ENCODE results near the gene SRGAP1. TPM values are rescaled to one million over a fixed set of nuclear protein-coding genes. Genes with fewer than 3 reads are reported as not detected.

SRGAP1 gene
- total and polyA plus RNA-seq, 2 of the 8 experiments (the other 6 are each of a cell fraction or from before 2014, with no cell fraction given) = 3.2 to 7.3 TPM

DNA sequence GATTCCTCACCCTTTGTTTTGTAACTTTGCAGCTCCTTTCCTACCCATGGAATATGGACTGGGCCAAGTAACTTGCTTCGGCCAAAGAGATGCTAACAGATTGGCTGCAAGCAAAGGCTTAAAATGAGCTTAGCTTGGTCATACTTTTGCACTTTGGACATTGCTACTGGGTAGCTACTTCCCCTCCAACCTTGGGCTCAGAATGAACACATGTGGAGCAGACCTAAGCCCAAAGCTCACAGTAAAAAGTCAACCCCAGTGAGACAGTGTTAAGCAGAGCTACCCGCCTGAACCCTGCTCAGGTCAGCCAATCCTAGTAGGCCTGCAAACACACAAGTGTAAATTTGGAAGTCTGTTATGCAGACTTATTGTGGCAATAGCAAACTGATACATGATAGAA, 363.0 kb downstream of the SRGAP1 start:
- Histone ChIP-seq H3K18ac (ENCODE audit: extremely low read depth, low read length) (no peak overlapping the region), H2BK12ac (ENCODE audit: low read depth, low read length) (no peak overlapping the region), H3K4ac (replicated peaks; ENCODE audit: insufficient read length, low read depth, low read length) (no peak overlapping the region), H4K5ac (ENCODE audit: insufficient read length, low read depth, low read length) (no peak overlapping the region), H3K23me2 (ENCODE audit: low read depth, low read length) (no peaks in the 10 kb centered on the region; the same call in 1 of the 2 replicates), H4K8ac (ENCODE audit: extremely low read depth, insufficient read depth, low read length) (no peak overlapping the region), H3K79me1 (ENCODE audit: low read depth, low read length) (no peaks in the 10 kb centered on the region), H4K91ac (replicated peaks; ENCODE audit: insufficient read length, low read length) (no peak overlapping the region), H2AFZ (ENCODE audit: low read length) (no peak overlapping the region), H3K79me2 (ENCODE audit: control insufficient read depth in 1 of 2, insufficient read depth in 2 of 2, low read length in 2 of 2) (no peaks in the 10 kb centered on the region), H3K4me3 (ENCODE audit: extremely low read depth in 1 of 4, insufficient read depth in 2 of 4, low read depth in 3 of 4, low read length in 4 of 4) (no peak overlapping the region), H2BK20ac (ENCODE audit: low read length) (no peak overlapping the region), H3K36me3 (ENCODE audit: control insufficient read depth in 2 of 4, insufficient read depth in 4 of 4, low read length in 3 of 4) (peaks cover 0 to 6% (median 4%) of the 10 kb centered on the region in 4 experiments; a peak in 2 of 8 replicates), H3K4me2 (ENCODE audit: insufficient read depth in 1 of 2, low read depth in 2 of 2, low read length in 2 of 2) (no peak overlapping the region), H3K9ac (replicated peaks in 1 of 4; ENCODE audit: extremely low read depth in 1 of 4, low read depth in 3 of 4, low read length in 3 of 4) (no peak overlapping the region), H3K9me3 (ENCODE audit: insufficient read depth in 2 of 2, low read depth in 1 of 2, low read length in 1 of 2) (no peaks in the 10 kb centered on the region), H3K23ac (ENCODE audit: insufficient read length) (no peak overlapping the region), H3K14ac (ENCODE audit: insufficient read length) (no peak overlapping the region), H2AK5ac (ENCODE audit: low read depth, low read length) (no peak overlapping the region), H4K20me1 (replicated peaks in 1 of 2; ENCODE audit: control insufficient read depth in 1 of 2, insufficient read depth in 2 of 2, low read length in 2 of 2) (no peaks in the 10 kb centered on the region), H2BK120ac (replicated peaks; ENCODE audit: low read depth, low read length) (no peak overlapping the region), H3K56ac (replicated peaks; ENCODE audit: insufficient read length, low read depth, low read length) (no peak overlapping the region), H2BK15ac (ENCODE audit: low read length) (no peak overlapping the region), H3K4me1 (replicated peaks in 1 of 4; ENCODE audit: control insufficient read depth in 3 of 4, insufficient read depth in 4 of 4, low read length in 3 of 4) (no peaks in the 10 kb centered on the region), H2BK5ac (ENCODE audit: low read depth, low read length) (no peak overlapping the region), H3K27ac (ENCODE audit: low read depth, low read length) (no peak overlapping the region), H3K27me3 (replicated peaks in 1 of 4; ENCODE audit: control insufficient read depth in 3 of 4, extremely low read depth in 1 of 4, insufficient read depth in 3 of 4, low read length in 3 of 4) (no peaks in the 10 kb centered on the region)
- FAIRE-seq (no peak), DNase-seq (ENCODE audit: low read depth in 1 of 2, low spot score in 2 of 2) (no peak)
- ChIA-PET POLR2A (ENCODE audit: partially characterized antibody) (interaction anchor here (0.8 kb wide), 1 partner anchor 261 kb away, joined by 3 read pairs; no protein-coding TSS in a partner anchor), CTCF (ENCODE audit: partially characterized antibody) (interaction anchor here (2.0 kb wide), 1 partner anchor 8 kb away, joined by 5 read pairs; no protein-coding TSS in a partner anchor)
- TF ChIP-seq POU5F1 (IDR thresholded peaks at IDR 0.05; ENCODE audit: low read depth, low read length) (no peak), JUN (IDR thresholded peaks at IDR 0.05; ENCODE audit: low read depth, low read length) (no peak), KDM4A (IDR thresholded peaks at IDR 0.05; ENCODE audit: low read depth, low read length, severe bottlenecking) (no peak), FOSL1 (IDR thresholded peaks at IDR 0.05; ENCODE audit: insufficient read depth, low read depth, low read length) (no peak), EZH2 (IDR thresholded peaks at IDR 0.05; ENCODE audit: low read depth, low read length, severe bottlenecking) (no peak), SP4 (IDR thresholded peaks at IDR 0.05; ENCODE audit: low read length) (no peak)
- 91% methylated on average over 2 of the region's 2 CpGs; no CpG with 5 or more reads in 1 of the 2 experiments for WGBS, 2 experiments (ENCODE audit: extremely low coverage in 1 of 2, insufficient coverage in 1 of 2, insufficient read length in 1 of 2, insufficient replicate concordance in 2 of 2, low coverage in 1 of 2, low lambda C conversion rate in 2 of 2, missing lambda C conversion rate in 1 of 2)
